Keratinocyte (primary cell): Measurements from ENCODE around the gene PID1. TPM values are rescaled to one million over a fixed set of nuclear protein-coding genes. Genes with fewer than 3 reads are reported as not detected.

Experiments used
- DNase-seq: peaks from one replicate; pipeline ENCODE4 v3.0.0-alpha.2; 2011; ENCODE audit warnings: low read depth, missing footprints, low spot score
- FAIRE-seq: peaks from 2 replicates; lab custom pipeline; 2011; peaks lifted over from hg19 to GRCh38; lab: Jason Lieb, UNC
- H2AFZ ChIP-seq: 2 replicates; pipeline ENCODE4 v1.6.0; 2012; ENCODE audit warnings: low read length, control low read depth, inconsistent platforms; ENCODE audit not compliant: control insufficient read depth
- H3K27ac ChIP-seq: 2 replicates; pipeline ENCODE4 v1.5.1; 2011; ENCODE audit warnings: low read length; ENCODE audit not compliant: control insufficient read depth, insufficient read depth
- H3K27me3 ChIP-seq: 3 replicates; pipeline ENCODE4 v1.6.0; 2011; ENCODE audit warnings: low read length; ENCODE audit not compliant: control insufficient read depth, insufficient read depth; ENCODE audit errors: extremely low read depth
- H3K36me3 ChIP-seq, 2 experiments: 2 replicates in 1 of 2; 3 replicates in 1 of 2; pipeline ENCODE4 v1.5.1; 2011; ENCODE audit warnings: low read length in 2 of 2, mild to moderate bottlenecking in 1 of 2; ENCODE audit not compliant: control insufficient read depth in 2 of 2, insufficient read depth in 2 of 2; ENCODE audit errors: extremely low read depth in 1 of 2
- H3K4me1 ChIP-seq: 3 replicates; pipeline ENCODE4 v1.5.1; 2011; ENCODE audit warnings: low read length; ENCODE audit not compliant: control insufficient read depth, insufficient read depth; ENCODE audit errors: extremely low read depth
- H3K4me2 ChIP-seq: 3 replicates; pipeline ENCODE4 v1.6.0; 2011; ENCODE audit warnings: low read depth, low read length; ENCODE audit not compliant: control insufficient read depth, insufficient read depth; ENCODE audit errors: extremely low read depth
- H3K4me3 ChIP-seq, 3 experiments: fragments of 200-600 bp in 1 of 3; sonication (generic) in 1 of 3; 2 replicates in 2 of 3; 3 replicates in 1 of 3; pipeline ENCODE4 v1.5.1; 2011 to 2016; ENCODE audit warnings: low read length in 3 of 3, mild to moderate bottlenecking in 3 of 3, control low read depth in 2 of 3, inconsistent platforms in 1 of 3, low read depth in 1 of 3, mixed read lengths in 1 of 3, mixed run types in 1 of 3, moderate library complexity in 1 of 3; ENCODE audit not compliant: control insufficient read depth in 2 of 3, insufficient read depth in 2 of 3; ENCODE audit errors: extremely low read depth in 1 of 3
- H3K79me2 ChIP-seq: 2 replicates; pipeline ENCODE4 v1.6.0; 2012; ENCODE audit warnings: low read length; ENCODE audit not compliant: control insufficient read depth, insufficient read depth
- H3K9ac ChIP-seq: 3 replicates; pipeline ENCODE4 v1.6.0; 2011; ENCODE audit warnings: low read length; ENCODE audit not compliant: control insufficient read depth, insufficient read depth; ENCODE audit errors: extremely low read depth
- H3K9me1 ChIP-seq: 3 replicates; pipeline ENCODE4 v1.6.0; 2011; ENCODE audit warnings: low read length; ENCODE audit not compliant: control insufficient read depth, insufficient read depth; ENCODE audit errors: extremely low read depth
- H3K9me3 ChIP-seq: 2 replicates; pipeline ENCODE4 v1.5.1; 2012; ENCODE audit warnings: low read depth, low read length; ENCODE audit not compliant: control insufficient read depth
- H4K20me1 ChIP-seq: 3 replicates; pipeline ENCODE4 v1.6.0; 2011; ENCODE audit warnings: low read length; ENCODE audit not compliant: control insufficient read depth, insufficient read depth; ENCODE audit errors: extremely low read depth
- EZH2 ChIP-seq: IDR thresholded peaks from one replicate; pipeline ENCODE4 v1.6.1; 2012; ENCODE audit warnings: inconsistent platforms, mild to moderate bottlenecking, low read length, moderate library complexity
- dilution Hi-C: fragments of 300-500 bp; cut with MboI; formaldehyde crosslinking; loops from one replicate; pipeline ENCODE4 v1.7.0; 2020; ENCODE audit warnings: low sequenced_read_pairs; ENCODE audit not compliant: extremely low pct_ligation_motif_present
- polyA plus RNA-seq, 5 experiments: library from polyadenylated mRNA; depleted of rRNA in 3 of 5; stranded (reverse) in 3 of 5; stranded (forward) in 1 of 5; unstranded in 1 of 5; fragments of >200 nt; gene quantifications; 1 replicate in 1 of 5; 2 replicates in 3 of 5; 3 replicates in 1 of 5; pipeline versions ENCODE4 v1.2.1 to v1.2.3, GENCODE V29; 2011 to 2012; ENCODE audit warnings: missing spikeins in 2 of 5, low read depth in 1 of 5, low replicate concordance in 1 of 5
- TF ChIP-seq, protein P1 (sequence below), 3 experiments: IDR thresholded peaks in 1 of 3; conservative IDR thresholded peaks in 1 of 3; optimal IDR thresholded peaks in 1 of 3; 2 replicates in 2 of 3; 3 replicates in 1 of 3; pipeline versions ENCODE3 to v1.5.1; 2011; ENCODE audit warnings: low read length in 3 of 3, mild to moderate bottlenecking in 3 of 3, moderate library complexity in 2 of 3, control low read depth in 1 of 3, inconsistent platforms in 1 of 3; ENCODE audit not compliant: insufficient read depth in 2 of 3; ENCODE audit errors: extremely low read depth in 1 of 3

The PID1 gene
- polyA plus RNA-seq, 1 donor (not counting 4 experiments of a cell fraction or from before 2014, with no cell fraction given): 5.4 TPM

DNA sequence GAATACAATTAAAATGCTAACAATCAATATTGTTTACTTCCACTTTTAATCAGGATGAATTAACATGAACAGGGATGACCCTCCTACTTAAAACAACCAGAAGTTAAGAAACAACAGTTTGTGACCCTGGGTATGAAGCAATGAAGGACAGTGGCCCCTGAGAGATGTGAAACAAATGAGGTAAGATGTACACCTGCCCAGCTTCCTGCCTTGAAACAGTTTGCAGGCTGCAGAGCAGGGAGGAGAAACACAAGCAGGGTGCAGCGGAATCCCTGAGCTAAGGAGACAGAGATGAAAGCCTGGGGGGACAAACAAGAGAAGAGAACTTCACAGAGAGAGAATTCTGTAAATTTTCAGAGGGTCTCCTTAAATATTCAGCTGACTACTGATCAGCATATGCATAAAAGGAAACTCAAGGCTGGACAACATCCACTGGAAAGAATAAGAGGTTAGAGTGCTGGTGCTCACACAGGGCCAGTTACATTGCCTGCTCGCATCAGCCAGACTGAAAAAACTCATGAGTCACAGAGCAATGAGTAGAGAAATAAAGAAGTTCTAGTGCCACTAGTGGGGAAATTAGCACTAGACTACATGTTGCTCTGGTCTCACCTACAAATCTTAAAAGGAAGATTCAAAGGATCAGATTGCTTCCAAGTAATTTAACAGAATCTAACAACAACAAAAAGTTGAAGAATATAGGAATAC lies 106.4 kb downstream of the PID1 start:
- Histone ChIP-seq H3K4me2 (no peak overlapping the region), H3K4me3 (no peak overlapping the region), H3K9me1 (no peaks in the 10 kb centered on the region), H3K9ac (no peak overlapping the region), H3K9me3 (no peaks in the 10 kb centered on the region), H3K4me1 (no peaks in the 10 kb centered on the region), H3K79me2 (no peaks in the 10 kb centered on the region), H3K27me3 (no peaks in the 10 kb centered on the region), H3K36me3 (no peaks in the 10 kb centered on the region), H2AFZ (no peak overlapping the region), H3K27ac (no peak overlapping the region), H4K20me1 (no peaks in the 10 kb centered on the region)
- dilution Hi-C loops: no loop called here
- DNase-seq: no peak
- no peak for FAIRE-seq
- TF ChIP-seq EZH2: no peak
- TF ChIP-seq, protein P1, sequence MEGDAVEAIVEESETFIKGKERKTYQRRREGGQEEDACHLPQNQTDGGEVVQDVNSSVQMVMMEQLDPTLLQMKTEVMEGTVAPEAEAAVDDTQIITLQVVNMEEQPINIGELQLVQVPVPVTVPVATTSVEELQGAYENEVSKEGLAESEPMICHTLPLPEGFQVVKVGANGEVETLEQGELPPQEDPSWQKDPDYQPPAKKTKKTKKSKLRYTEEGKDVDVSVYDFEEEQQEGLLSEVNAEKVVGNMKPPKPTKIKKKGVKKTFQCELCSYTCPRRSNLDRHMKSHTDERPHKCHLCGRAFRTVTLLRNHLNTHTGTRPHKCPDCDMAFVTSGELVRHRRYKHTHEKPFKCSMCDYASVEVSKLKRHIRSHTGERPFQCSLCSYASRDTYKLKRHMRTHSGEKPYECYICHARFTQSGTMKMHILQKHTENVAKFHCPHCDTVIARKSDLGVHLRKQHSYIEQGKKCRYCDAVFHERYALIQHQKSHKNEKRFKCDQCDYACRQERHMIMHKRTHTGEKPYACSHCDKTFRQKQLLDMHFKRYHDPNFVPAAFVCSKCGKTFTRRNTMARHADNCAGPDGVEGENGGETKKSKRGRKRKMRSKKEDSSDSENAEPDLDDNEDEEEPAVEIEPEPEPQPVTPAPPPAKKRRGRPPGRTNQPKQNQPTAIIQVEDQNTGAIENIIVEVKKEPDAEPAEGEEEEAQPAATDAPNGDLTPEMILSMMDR (optimal IDR thresholded peaks at IDR 0.05 in 1 of 3, IDR thresholded peaks at IDR 0.05 in 1 of 3, conservative IDR thresholded peaks at IDR 0.05 in 1 of 3; ENCODE audit: extremely low read depth in 1 of 3, insufficient read depth in 2 of 3, low read length in 3 of 3): no peak

DNA sequence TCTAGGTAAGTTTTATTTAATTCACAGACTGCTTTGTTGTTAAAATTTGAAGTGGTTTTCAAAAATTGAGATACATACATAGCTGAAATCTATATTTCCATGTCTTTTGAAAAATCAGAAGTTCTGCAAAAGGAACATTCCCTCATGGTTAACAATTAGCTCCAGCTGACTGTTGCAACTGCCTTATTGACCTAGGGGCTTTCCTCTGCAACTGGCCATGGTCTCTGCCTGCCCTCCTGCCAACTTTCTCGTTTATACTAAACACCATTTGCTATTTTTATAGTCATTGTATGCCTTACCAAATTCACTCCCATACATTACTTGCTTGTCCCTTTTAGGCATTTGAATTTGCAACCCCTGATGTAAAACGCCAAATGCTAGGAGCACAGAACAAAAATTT lies 107.2 kb downstream of the PID1 start:
- FAIRE-seq (no peak), DNase-seq (no peak)
- no peak overlapping the region for H3K4me3 ChIP-seq
- no peak for TF ChIP-seq EZH2
- TF ChIP-seq, protein P1 (optimal IDR thresholded peaks at IDR 0.05 in 1 of 3, IDR thresholded peaks at IDR 0.05 in 1 of 3, conservative IDR thresholded peaks at IDR 0.05 in 1 of 3; ENCODE audit: extremely low read depth in 1 of 3, insufficient read depth in 2 of 3, low read length in 3 of 3): no peak
- H4K20me1 ChIP-seq: no peaks in the 10 kb centered on the region
- H3K79me2 ChIP-seq: no peaks in the 10 kb centered on the region
- no peaks in the 10 kb centered on the region for H3K27me3 ChIP-seq
- H3K36me3 ChIP-seq: no peaks in the 10 kb centered on the region
- no peak overlapping the region for H3K27ac ChIP-seq
- no peak overlapping the region for H3K4me2 ChIP-seq
- H3K9ac ChIP-seq: no peak overlapping the region
- dilution Hi-C loops: no loop called here
- H2AFZ ChIP-seq: no peak overlapping the region
- H3K9me3 ChIP-seq: no peaks in the 10 kb centered on the region
- no peaks in the 10 kb centered on the region for H3K4me1 ChIP-seq
- no peaks in the 10 kb centered on the region for H3K9me1 ChIP-seq
